ENCODE data around the gene EGFR. TPM values are rescaled to one million over a fixed set of nuclear protein-coding genes. Genes with fewer than 3 reads are reported as not detected.

Gene EGFR
- total and polyA plus RNA-seq, 4 experiments from 2014 or later: not detected

- POLR2A ChIA-PET (ENCODE audit: partially characterized antibody): no interaction called here
- no peak overlapping the region for H3K27ac Mint-ChIP-seq
- no peaks in the 10 kb centered on the region for H3K4me1 ChIP-seq (ENCODE audit: insufficient read depth, low read length)
Observed at GRCh38 chr7:55016061-55016745, 2.6 kb upstream of the EGFR start.

GRCh38 chr7:55016746-55017090, 2.1 kb upstream of the EGFR start:
- Mint-ChIP-seq H3K4me1 (peaks cover 0 to 2% (median 0%) of the 10 kb centered on the region in 4 donors), H3K27me3 (peaks cover 24 to 36% of the 10 kb centered on the region in 2 donors), H3K27ac (no peak overlapping the region), H3K9me3 (peaks cover 0 to 4% (median 2%) of the 10 kb centered on the region in 8 donors), H3K4me3 (peak overlapping the region in 1 of 8 donors; percentile 6), H3K36me3 (no peaks in the 10 kb centered on the region)
- ChIA-PET CTCF (ENCODE audit: partially characterized antibody) (no interaction called here), POLR2A (ENCODE audit: partially characterized antibody) (no interaction called here)
- Histone ChIP-seq H3K27ac (ENCODE audit: low read depth, low read length) (no peak overlapping the region), H3K4me1 (ENCODE audit: insufficient read depth, low read length) (no peaks in the 10 kb centered on the region), H3K4me3 (ENCODE audit: low read length in 2 of 2) (no peak overlapping the region), H3K27me3 (ENCODE audit: insufficient read depth, low read length) (peaks cover 12% of the 10 kb centered on the region), H3K36me3 (ENCODE audit: insufficient read depth, low read length) (no peaks in the 10 kb centered on the region), H3K9me3 (ENCODE audit: control insufficient read depth in 1 of 2, low read length in 2 of 2) (no peaks in the 10 kb centered on the region)
- intact Hi-C loops (cut with micrococcal nuclease): no loop called here
- no peak for DNase-seq

More at GRCh38 chr7:55016061-55016745, 2.6 kb upstream of the EGFR start:
- no peak overlapping the region for H3K4me3 Mint-ChIP-seq
- intact Hi-C loops (cut with micrococcal nuclease): no loop called here
- Histone ChIP-seq H3K4me3 (ENCODE audit: low read length in 2 of 2) (no peak overlapping the region), H3K36me3 (ENCODE audit: insufficient read depth, low read length) (no peaks in the 10 kb centered on the region), H3K27ac (ENCODE audit: low read depth, low read length) (no peak overlapping the region), H3K27me3 (ENCODE audit: insufficient read depth, low read length) (peaks cover 12% of the 10 kb centered on the region), H3K9me3 (ENCODE audit: control insufficient read depth in 1 of 2, low read length in 2 of 2) (no peaks in the 10 kb centered on the region)
- H3K27me3 Mint-ChIP-seq: peaks cover 22 to 31% of the 10 kb centered on the region in 2 donors
- peaks cover 0 to 2% (median 0%) of the 10 kb centered on the region in 4 donors for H3K4me1 Mint-ChIP-seq
- H3K9me3 Mint-ChIP-seq: peaks cover 0 to 4% (median 2%) of the 10 kb centered on the region in 8 donors
- DNase-seq: no peak
- H3K36me3 Mint-ChIP-seq: no peaks in the 10 kb centered on the region
- CTCF ChIA-PET (ENCODE audit: partially characterized antibody): no interaction called here

- H3K36me3 ChIP-seq (ENCODE audit: insufficient read depth, low read length): no peaks in the 10 kb centered on the region
- Mint-ChIP-seq H3K27ac (no peak overlapping the region), H3K4me1 (peaks cover 0 to 2% (median 0%) of the 10 kb centered on the region in 4 donors), H3K36me3 (no peaks in the 10 kb centered on the region), H3K27me3 (peaks cover 26 to 42% of the 10 kb centered on the region in 2 donors), H3K4me3 (peak overlapping the region in 4 of 8 donors; percentile 6 to 61 (median 34)), H3K9me3 (peaks cover 0 to 4% (median 2%) of the 10 kb centered on the region in 8 donors)
- no peak for DNase-seq
- H3K27me3 ChIP-seq (ENCODE audit: insufficient read depth, low read length): peaks cover 12% of the 10 kb centered on the region
- CTCF ChIA-PET (ENCODE audit: partially characterized antibody): interaction anchor here (0.9 kb wide), 1 partner anchor 11 kb away, joined by 3 read pairs; no protein-coding TSS in a partner anchor
- POLR2A ChIA-PET (ENCODE audit: partially characterized antibody): no interaction called here
- no peak overlapping the region for H3K4me3 ChIP-seq (ENCODE audit: low read length in 2 of 2)
- intact Hi-C loops (cut with micrococcal nuclease): no loop called here
- no peak overlapping the region for H3K27ac ChIP-seq (ENCODE audit: low read depth, low read length)
- no peaks in the 10 kb centered on the region for H3K9me3 ChIP-seq (ENCODE audit: control insufficient read depth in 1 of 2, low read length in 2 of 2)
- H3K4me1 ChIP-seq (ENCODE audit: insufficient read depth, low read length): no peaks in the 10 kb centered on the region
Observed at GRCh38 chr7:55017841-55018240, 976 bp upstream of the EGFR start.

GRCh38 chr7:55019191-55019690, 424 bp downstream of the EGFR start:
- H3K4me1 Mint-ChIP-seq: peaks cover 0 to 2% (median 0%) of the 10 kb centered on the region in 4 donors
- Histone ChIP-seq H3K4me1 (ENCODE audit: insufficient read depth, low read length) (no peaks in the 10 kb centered on the region), H3K27ac (ENCODE audit: low read depth, low read length) (no peak overlapping the region), H3K4me3 (ENCODE audit: low read length in 2 of 2) (no peak overlapping the region), H3K36me3 (ENCODE audit: insufficient read depth, low read length) (no peaks in the 10 kb centered on the region), H3K9me3 (ENCODE audit: control insufficient read depth in 1 of 2, low read length in 2 of 2) (no peaks in the 10 kb centered on the region), H3K27me3 (ENCODE audit: insufficient read depth, low read length) (peaks cover 12% of the 10 kb centered on the region)
- ChIA-PET CTCF (ENCODE audit: partially characterized antibody) (no interaction called here), POLR2A (ENCODE audit: partially characterized antibody) (no interaction called here)
- H3K9me3 Mint-ChIP-seq: peaks cover 0 to 2% (median 0%) of the 10 kb centered on the region in 8 donors
- intact Hi-C loops (cut with micrococcal nuclease): no loop called here
- peaks cover 27 to 47% of the 10 kb centered on the region in 2 donors for H3K27me3 Mint-ChIP-seq
- no peak for DNase-seq
- H3K4me3 Mint-ChIP-seq: no peak overlapping the region
- no peaks in the 10 kb centered on the region for H3K36me3 Mint-ChIP-seq
- H3K27ac Mint-ChIP-seq: no peak overlapping the region

GRCh38 chr7:55019691-55020465, 1.1 kb downstream of the EGFR start:
- peaks cover 0 to 2% (median 0%) of the 10 kb centered on the region in 4 donors for H3K4me1 Mint-ChIP-seq
- CTCF ChIA-PET (ENCODE audit: partially characterized antibody): no interaction called here
- H3K27me3 Mint-ChIP-seq: peaks cover 25 to 44% of the 10 kb centered on the region in 2 donors
- no peaks in the 10 kb centered on the region for H3K36me3 Mint-ChIP-seq
- peaks cover 12% of the 10 kb centered on the region for H3K27me3 ChIP-seq (ENCODE audit: insufficient read depth, low read length)
- DNase-seq: no peak
- H3K4me1 ChIP-seq (ENCODE audit: insufficient read depth, low read length): no peaks in the 10 kb centered on the region
- no peak overlapping the region for H3K4me3 ChIP-seq (ENCODE audit: low read length in 2 of 2)
- H3K9me3 ChIP-seq (ENCODE audit: control insufficient read depth in 1 of 2, low read length in 2 of 2): no peaks in the 10 kb centered on the region
- intact Hi-C loops (cut with micrococcal nuclease): no loop called here
- H3K36me3 ChIP-seq (ENCODE audit: insufficient read depth, low read length): no peaks in the 10 kb centered on the region
- no peak overlapping the region for H3K27ac Mint-ChIP-seq
- POLR2A ChIA-PET (ENCODE audit: partially characterized antibody): no interaction called here
- H3K27ac ChIP-seq (ENCODE audit: low read depth, low read length): no peak overlapping the region
- no peaks in the 10 kb centered on the region for H3K9me3 Mint-ChIP-seq
- peak overlapping the region in 3 of 8 donors; percentile 31 to 57 (median 50) for H3K4me3 Mint-ChIP-seq

GRCh38 chr7:55020466-55020871, 1.7 kb downstream of the EGFR start:
- H3K27me3 ChIP-seq (ENCODE audit: insufficient read depth, low read length): peaks cover 12% of the 10 kb centered on the region
- Mint-ChIP-seq H3K4me1 (peaks cover 0 to 2% (median 0%) of the 10 kb centered on the region in 4 donors), H3K36me3 (no peaks in the 10 kb centered on the region), H3K9me3 (no peaks in the 10 kb centered on the region), H3K4me3 (peak overlapping the region in 3 of 8 donors; percentile 31 to 57 (median 50)), H3K27me3 (peaks cover 25 to 43% of the 10 kb centered on the region in 2 donors), H3K27ac (no peak overlapping the region)
- no peak overlapping the region for H3K4me3 ChIP-seq (ENCODE audit: low read length in 2 of 2)
- H3K36me3 ChIP-seq (ENCODE audit: insufficient read depth, low read length): no peaks in the 10 kb centered on the region
- no peak overlapping the region for H3K27ac ChIP-seq (ENCODE audit: low read depth, low read length)
- H3K9me3 ChIP-seq (ENCODE audit: control insufficient read depth in 1 of 2, low read length in 2 of 2): no peaks in the 10 kb centered on the region
- CTCF ChIA-PET (ENCODE audit: partially characterized antibody): no interaction called here
- no peaks in the 10 kb centered on the region for H3K4me1 ChIP-seq (ENCODE audit: insufficient read depth, low read length)
- intact Hi-C loops (cut with micrococcal nuclease): no loop called here
- DNase-seq: no peak
- POLR2A ChIA-PET (ENCODE audit: partially characterized antibody): no interaction called here

GRCh38 chr7:55021053-55021452, 2.2 kb downstream of the EGFR start:
- intact Hi-C loops (cut with micrococcal nuclease): no loop called here
- no peaks in the 10 kb centered on the region for H3K9me3 ChIP-seq (ENCODE audit: control insufficient read depth in 1 of 2, low read length in 2 of 2)
- H3K27me3 ChIP-seq (ENCODE audit: insufficient read depth, low read length): peaks cover 12% of the 10 kb centered on the region
- H3K36me3 Mint-ChIP-seq: no peaks in the 10 kb centered on the region
- no peaks in the 10 kb centered on the region for H3K36me3 ChIP-seq (ENCODE audit: insufficient read depth, low read length)
- H3K9me3 Mint-ChIP-seq: no peaks in the 10 kb centered on the region
- H3K4me3 Mint-ChIP-seq: peak overlapping the region in 4 of 8 donors; percentile 23 to 50 (median 38)
- no peaks in the 10 kb centered on the region for H3K4me1 ChIP-seq (ENCODE audit: insufficient read depth, low read length)
- DNase-seq: no peak
- H3K4me3 ChIP-seq (ENCODE audit: low read length in 2 of 2): no peak overlapping the region
- no peak overlapping the region for H3K27ac ChIP-seq (ENCODE audit: low read depth, low read length)
- H3K4me1 Mint-ChIP-seq: peaks cover 0 to 2% (median 0%) of the 10 kb centered on the region in 4 donors
- H3K27me3 Mint-ChIP-seq: peaks cover 23 to 42% of the 10 kb centered on the region in 2 donors
- ChIA-PET POLR2A (ENCODE audit: partially characterized antibody) (no interaction called here), CTCF (ENCODE audit: partially characterized antibody) (no interaction called here)
- no peak overlapping the region for H3K27ac Mint-ChIP-seq

Measured in CD4-positive, alpha-beta memory T cell (primary cell).